Stimulated activated CD4-positive, alpha-beta T cell treated with anti-CD3 and anti-CD28 coated beads, Interleukin-15, amount 100 ng/mL, for 48 hours (primary cell): ENCODE measurements around the gene IL1RAPL1.

ENCODE experiments used
- DNase-seq, 2 donors: peaks; one replicate each; pipeline ENCODE4 v3.0.0-alpha.2; 2020; ENCODE audit warnings: low read depth in 2 of 2

IL1RAPL1 gene

DNA sequence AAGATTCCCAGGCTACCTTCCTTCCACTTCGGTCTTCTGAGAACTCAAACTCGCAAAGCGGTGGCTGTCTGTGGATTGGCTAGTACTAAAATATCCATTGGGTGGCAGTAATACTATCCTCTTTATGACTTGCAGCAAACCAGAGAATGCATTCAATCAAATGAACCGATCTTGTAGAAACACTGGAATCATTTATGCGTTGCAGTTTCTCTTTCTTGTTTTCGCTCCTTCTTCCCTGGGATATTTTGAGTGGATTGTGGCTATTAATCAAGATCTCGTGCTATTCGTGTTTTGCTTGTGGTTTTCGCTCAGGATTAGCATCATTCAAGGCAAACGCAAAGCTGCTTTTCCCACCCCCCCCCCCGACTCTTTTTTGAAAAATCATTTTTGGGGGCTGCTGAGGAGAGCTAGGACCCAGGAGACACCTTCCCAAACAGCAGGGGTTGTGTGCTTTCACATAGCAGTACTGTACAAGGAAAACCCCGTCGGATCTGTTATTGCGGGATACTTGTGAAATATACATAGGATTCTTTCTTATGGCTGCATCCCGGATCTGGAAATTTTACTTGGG, at the start of gene IL1RAPL1:
TSS of gene IL1RAPL1 (plus strand) at position 466 of the 571 bp plus-strand sequence.
- no peak for DNase-seq

GRCh38 chrX:28542791-28543190, 44.5 kb upstream of the IL1RAPL1 start:
- no peak for DNase-seq

DNA sequence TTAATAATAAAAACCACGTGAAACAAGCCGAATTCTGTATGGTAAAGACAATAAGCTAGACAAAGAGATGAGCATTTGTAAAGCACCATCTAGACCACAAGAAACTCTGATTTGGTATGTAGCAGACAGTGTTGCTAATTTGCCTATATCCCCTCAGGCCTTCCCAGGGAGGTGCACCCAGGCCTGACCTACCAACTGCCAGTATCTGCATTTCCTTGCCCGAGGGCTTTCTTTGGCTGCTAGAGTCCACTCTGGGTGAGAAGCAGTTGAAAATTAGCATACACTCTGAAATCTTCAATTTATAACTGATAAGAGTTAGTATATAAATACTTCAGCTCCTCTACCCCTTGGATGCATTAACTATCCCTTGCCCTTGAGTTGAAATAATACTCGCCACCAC, 37.4 kb upstream of the IL1RAPL1 start:
- no peak for DNase-seq

GRCh38 chrX:28550331-28550872, 36.8 kb upstream of the IL1RAPL1 start:
- no peak for DNase-seq

DNA sequence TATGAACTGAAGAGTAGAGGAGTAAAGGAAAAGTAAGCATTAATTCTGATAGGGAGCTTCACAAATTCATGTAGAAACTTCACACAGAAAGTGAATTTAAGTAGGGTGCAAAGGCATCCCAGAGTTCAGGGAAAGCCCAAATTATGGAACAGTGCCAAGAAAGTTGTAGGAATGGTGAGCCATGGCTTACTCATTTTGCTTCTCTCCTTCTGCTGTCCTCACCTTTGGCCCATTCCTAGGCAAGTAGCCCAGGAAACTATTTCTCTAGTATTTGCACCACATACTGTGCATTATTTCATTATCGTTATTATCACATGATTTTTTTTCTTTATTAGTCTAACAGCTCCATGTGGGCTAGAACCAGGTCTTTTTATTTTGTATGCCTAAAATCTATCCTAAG, 34.9 kb upstream of the IL1RAPL1 start:
- DNase-seq = no peak

- no peak for DNase-seq
Measured at GRCh38 chrX:28552882-28553829, 34.1 kb upstream of the IL1RAPL1 start.

- no peak for DNase-seq
Measured at GRCh38 chrX:28576117-28576516, 11.1 kb upstream of the IL1RAPL1 start.

GRCh38 chrX:28581522-28581921, 5.7 kb upstream of the IL1RAPL1 start:
- no peak for DNase-seq

DNA sequence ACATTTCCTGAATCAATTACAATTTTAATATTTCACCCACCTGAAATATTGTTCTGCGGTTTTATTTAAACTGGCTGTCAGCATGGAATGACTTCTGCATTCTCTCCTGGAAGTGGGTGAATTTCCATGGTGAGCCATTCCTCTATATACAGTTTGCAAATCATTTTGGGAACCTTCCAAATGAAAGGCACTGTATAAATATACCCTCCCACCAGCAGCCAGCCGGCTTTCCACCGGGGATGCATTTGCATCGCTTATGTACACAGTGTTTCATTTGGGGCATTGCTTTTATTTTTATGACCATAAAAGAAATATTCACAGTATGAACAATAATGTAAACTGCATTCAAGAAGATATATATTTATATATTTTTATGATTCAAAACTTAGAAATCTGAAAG, 4.7 kb upstream of the IL1RAPL1 start:
- DNase-seq = no peak

- DNase-seq = no peak
Measured at GRCh38 chrX:28584025-28584424, 3.2 kb upstream of the IL1RAPL1 start.

- DNase-seq = no peak
Measured at GRCh38 chrX:28585767-28586166, 1.5 kb upstream of the IL1RAPL1 start.

- DNase-seq = no peak
Measured at GRCh38 chrX:28586286-28586685, 960 bp upstream of the IL1RAPL1 start.

DNA sequence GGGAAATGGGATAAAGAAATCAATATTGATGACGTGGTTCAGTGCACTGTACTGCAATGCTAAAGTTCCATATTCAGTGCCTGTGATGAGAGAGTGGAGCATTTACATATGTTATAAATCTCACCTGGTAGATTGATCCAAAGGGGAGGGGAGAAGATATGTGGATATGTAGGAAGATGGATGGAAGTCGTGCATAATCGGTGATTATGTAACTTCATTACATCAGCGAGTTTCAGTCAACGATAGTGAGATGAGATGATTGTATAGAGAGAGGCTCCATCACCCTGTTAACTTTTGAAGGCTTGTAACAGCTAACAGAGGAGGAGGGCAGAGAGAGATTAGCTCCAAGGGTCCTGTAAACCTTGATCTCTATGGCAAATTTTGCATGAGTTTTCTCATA, 1.8 kb downstream of the IL1RAPL1 start:
- no peak for DNase-seq

GRCh38 chrX:28590396-28590795, 3.1 kb downstream of the IL1RAPL1 start:
- no peak for DNase-seq

- DNase-seq = no peak
Measured at GRCh38 chrX:28591542-28591941, 4.3 kb downstream of the IL1RAPL1 start.

GRCh38 chrX:28595346-28595745, 8.1 kb downstream of the IL1RAPL1 start:
- DNase-seq = no peak

DNA sequence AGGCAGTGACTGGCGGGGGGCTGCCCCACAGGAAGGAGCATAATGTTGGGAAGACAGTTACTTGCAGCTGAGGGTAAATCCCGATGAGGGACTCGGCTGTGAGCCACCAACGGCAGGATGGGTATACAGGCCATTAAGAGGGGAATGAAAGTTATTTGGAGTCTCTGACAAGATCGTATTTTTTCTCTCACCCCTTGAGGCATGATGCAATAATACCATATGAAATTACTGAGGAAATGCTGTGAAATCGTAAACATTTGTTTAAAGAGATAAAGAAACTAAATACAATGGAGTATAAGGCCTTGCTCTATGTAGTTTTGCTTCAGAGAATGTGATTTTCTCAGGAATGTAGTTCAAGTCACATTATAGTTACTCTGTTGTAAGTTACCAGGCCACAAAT, 12.7 kb downstream of the IL1RAPL1 start:
- DNase-seq = no peak

DNA sequence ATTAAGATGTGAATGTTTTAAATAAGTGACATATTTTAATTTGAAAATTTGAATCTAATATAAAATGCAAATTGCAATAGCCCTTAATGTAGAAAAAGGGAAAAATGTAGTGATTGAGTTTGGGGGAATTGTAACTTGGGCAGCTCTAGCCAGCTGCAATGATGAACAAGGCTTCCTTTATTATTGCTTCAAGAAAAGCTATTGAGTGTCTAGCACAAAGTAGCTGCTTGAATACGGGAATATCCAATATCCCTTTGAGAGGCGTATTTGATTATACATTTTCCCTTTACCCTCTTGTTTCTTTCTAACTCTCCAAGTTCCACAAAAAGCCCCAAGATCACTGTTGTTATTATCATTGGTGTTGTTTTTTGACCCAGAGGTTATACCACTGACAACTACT, 21.8 kb downstream of the IL1RAPL1 start:
- no peak for DNase-seq

DNA sequence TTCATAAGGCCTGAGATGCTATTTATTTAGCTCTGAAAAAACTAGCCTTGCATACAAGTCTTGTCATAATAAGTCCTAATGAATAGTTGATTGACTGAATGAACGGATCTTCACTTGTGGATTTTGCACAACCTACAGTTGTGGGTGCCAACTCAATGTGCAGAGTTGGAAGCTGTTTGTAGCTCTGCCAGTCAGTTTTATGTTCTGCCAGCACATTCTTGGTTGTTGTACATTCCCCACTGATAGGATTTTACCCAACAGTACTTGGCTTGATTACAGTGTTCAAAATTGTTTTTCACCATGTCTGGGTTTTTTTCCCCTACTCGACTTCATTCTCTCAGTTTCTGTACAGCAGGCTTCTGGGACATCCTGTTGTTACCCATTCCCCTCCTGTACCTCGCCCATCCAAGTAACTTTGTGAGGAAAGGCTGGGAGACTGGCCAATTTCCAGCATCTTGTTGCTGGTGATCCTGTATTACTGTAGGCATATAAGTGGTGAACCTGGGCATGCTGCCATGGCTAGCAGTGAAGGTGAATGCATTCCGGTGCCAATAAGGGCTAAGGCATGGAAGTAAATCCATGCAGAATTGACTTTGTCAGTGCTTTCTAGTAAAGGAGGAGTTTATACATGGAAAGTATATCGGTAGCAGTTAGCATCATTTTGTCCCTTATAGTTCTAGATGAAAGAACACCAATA, 22.8 kb downstream of the IL1RAPL1 start:
- DNase-seq = no peak

DNA sequence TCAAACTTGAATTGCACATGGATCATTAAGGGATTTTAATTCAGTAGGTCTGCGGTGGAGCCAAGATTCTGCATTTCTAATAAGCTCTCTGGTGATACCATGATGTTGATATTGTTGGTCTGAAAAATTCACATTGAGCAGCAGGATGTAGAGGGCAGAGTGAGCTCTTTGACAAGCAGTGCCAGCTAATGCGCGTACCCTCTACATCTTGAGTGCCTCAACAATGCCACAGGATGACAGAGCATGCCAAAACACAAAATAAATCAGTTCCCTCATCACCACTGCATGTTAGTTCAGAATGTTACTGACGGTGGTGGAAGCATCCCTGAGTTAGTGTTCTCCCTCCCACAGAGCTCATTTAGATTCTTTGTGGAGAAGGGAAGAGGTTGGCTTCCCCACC, 23.5 kb downstream of the IL1RAPL1 start:
- no peak for DNase-seq

- DNase-seq = no peak
Measured at GRCh38 chrX:28613558-28613957, 26.3 kb downstream of the IL1RAPL1 start.

GRCh38 chrX:28625223-28625622, 38.0 kb downstream of the IL1RAPL1 start:
- DNase-seq = no peak
